ENCODE data around the gene CDHR5.
A peak's percentile ranks its signal among the peaks of the same experiment; 100 is the strongest.

The CDHR5 gene

GRCh38 chr11:643849-644738 is 19.3 kb upstream of the CDHR5 start:
- no peak for DNase-seq

- no peak for DNase-seq
Observed at GRCh38 chr11:643366-643765, 18.6 kb upstream of the CDHR5 start.

GRCh38 chr11:641806-642370 is 17.1 kb upstream of the CDHR5 start:
- no peak for DNase-seq

- peak; percentile 54 to 72 (median 64) for DNase-seq
Observed at GRCh38 chr11:640021-640706, 15.4 kb upstream of the CDHR5 start.

- peak in 2 of 4 experiments; percentile 22 to 38 for DNase-seq
Observed at GRCh38 chr11:639332-639955, 14.7 kb upstream of the CDHR5 start.

GRCh38 chr11:638631-639331 is 14.0 kb upstream of the CDHR5 start:
- DNase-seq: no peak

GRCh38 chr11:637593-638521 is 13.1 kb upstream of the CDHR5 start:
- DNase-seq: no peak

DNA sequence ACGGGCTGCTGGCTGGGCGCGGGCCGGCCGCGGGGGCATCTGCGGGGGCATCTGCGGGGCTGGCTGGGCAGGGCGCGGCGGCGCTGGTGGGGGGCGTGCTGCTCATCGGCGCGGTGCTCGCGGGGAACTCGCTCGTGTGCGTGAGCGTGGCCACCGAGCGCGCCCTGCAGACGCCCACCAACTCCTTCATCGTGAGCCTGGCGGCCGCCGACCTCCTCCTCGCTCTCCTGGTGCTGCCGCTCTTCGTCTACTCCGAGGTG is 12.5 kb upstream of the CDHR5 start:
- DNase-seq: no peak

GRCh38 chr11:636511-637332 is 12.0 kb upstream of the CDHR5 start, which contains the start of gene DRD4:
Gene DRD4 (plus strand): TSS chr11:637269. CDS start chr11:637305, 36 bp downstream.
- peak in 2 of 4 experiments; percentile 20 to 47 for DNase-seq

GRCh38 chr11:635945-636510 is 11.3 kb upstream of the CDHR5 start:
- DNase-seq: no peak

- DNase-seq: no peak
Observed at GRCh38 chr11:630871-631270, 6.1 kb upstream of the CDHR5 start.

- peak in 1 of 4 experiments; percentile 15 for DNase-seq
Observed at GRCh38 chr11:629237-629583, 4.5 kb upstream of the CDHR5 start.

DNA sequence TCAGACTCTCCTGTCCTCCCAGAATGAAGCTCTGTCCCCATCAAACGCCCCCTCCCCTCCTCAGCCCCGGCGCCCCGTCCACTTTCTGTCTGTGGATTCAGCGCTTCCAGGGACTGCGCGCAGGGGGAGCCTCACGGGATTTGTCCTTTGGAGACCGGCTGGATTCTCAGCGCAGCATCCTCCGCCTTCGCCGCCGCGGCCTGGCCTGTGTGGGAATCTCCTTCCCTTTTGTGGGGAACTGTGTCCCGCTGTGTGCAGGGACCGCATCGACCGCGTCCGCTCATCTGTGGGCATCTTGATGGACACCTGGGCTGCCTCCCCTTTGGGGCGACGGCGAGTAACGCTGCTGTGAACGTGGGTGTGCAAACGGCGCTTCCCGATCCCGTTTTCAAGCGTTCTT is 3.3 kb upstream of the CDHR5 start:
- DNase-seq: no peak

DNA sequence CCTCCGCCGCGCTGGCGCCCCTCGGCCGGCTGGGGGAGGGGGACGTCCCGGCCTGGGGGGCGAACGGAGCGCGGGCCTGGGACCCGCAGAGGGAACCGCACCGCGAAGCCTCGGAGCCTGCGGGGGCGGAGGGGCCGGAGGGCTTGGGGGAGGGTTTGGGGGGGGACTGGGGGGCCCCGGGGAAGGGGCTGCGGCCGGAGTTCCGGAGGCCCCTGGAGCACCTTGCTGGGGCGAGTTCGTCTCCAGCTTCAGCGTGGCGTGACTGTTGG is 2.5 kb upstream of the CDHR5 start:
- no peak for DNase-seq

DNA sequence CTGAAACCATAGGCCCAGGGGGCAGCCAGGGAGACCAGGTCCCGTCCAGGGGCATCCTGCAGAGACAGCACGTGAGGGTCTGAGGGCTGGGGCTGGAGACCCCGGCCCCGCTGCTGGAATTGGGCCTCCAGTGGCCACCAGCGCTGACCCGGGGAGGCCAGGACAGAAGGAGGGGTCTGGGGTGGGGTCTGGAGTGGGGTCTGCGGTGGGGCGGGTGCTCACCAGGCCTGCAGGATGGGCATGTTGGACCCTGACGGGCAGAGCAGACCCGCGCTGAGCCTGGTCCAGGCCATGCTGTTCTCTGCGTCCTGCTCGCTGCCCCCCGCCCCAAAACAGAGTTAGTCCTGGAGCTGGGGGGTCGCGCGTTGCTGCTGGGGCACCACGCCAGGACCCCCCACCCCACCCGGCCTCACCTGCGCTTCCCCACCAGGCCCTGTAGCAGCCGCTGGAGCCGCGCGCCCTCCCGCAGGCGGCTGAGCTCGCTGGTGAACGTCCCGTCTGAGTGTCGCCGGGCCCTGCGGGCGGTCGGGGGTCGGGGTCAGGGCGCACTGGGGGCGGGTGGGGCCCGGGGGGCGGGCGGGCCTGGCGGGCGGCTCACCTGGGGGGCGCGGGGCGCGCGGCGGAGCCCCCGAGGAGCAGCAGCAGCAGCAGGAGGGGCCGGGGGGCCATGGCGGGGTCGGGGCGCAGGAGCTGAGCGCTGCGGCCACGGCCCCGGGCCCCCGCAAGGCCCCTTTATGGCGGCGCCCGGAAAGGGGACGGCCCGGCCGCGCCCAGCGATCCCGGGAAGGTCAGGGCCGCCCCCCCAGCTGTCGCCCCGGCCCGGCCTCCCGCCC is 1.9 kb upstream of the CDHR5 start, which contains the start of gene SCT:
SCT (minus strand) TSS at position 707 of the 833 bp plus-strand sequence; CDS start at position 669, 38 bp downstream.
- no peak for DNase-seq

- DNase-seq: no peak
Observed at GRCh38 chr11:625636-626268, 997 bp upstream of the CDHR5 start.

DNA sequence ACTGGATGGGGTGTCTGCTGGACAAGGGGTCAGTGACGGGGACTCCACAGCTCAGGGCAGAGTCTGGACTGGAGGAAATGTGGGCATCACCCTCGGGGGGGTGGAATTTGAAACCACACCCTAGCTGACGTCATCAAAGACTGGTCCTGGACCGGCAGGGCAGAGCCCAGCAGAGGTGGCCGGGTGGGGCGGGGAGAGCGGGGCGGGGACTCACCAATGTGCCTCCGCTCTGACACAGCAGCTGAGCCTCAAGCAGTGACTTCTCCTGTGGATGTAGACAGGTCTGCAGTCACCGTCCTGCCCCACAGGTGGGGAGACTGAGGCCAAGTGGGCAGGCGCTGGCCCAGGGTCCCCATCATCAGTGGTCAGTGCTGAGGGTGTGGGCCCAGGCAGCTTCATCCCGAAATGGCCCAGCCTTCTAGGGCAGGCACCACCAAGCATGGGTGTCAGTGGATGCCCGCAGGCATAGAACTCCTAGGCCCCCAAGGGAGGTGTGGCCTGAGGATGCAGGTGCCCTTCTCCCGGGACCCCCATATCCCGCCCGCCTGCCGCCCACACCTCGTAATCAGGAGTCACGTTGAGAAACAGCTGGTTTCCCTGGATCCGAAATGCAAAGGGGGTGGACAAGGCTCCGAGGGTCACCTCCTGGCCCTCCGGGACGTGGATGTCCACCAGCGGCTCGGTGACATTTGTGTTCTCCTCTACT is 603 bp downstream of the CDHR5 start:
- DNase-seq: no peak

DNA sequence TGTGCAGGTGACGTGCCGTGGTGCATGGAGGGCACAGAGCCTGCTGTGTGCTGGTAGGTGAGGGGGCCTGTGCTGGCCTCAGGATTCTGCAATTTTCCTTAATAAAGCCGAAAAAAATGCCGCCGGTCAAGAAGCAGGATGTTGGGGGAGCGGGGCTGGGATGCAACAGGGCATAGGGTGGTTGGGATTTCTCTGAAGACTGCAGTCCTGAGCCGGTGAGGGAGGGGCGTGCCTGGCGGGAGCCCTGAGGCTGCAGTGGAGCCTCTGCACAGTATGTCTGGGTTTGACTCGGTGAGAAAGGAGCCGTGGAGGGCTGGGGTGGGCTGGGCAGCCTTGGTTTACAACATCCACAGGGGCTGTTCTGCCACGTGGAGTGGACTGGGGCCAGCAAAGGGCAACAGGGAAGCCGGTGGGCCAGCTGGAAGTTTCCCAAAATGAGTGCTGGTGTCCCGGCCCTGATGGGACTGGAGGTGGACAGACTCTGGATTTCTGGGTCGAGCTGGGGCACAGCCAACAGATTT is 1.3 kb downstream of the CDHR5 start:
- no peak for DNase-seq
